ENCODE results near the gene BMAL1.

BMAL1 gene

GRCh38 chr11:13260963-13261588 lies 16.5 kb upstream of the BMAL1 start:
- FAIRE-seq (no peak), DNase-seq (ENCODE audit: extremely low spot score, insufficient read length, low read depth) (no peak)

GRCh38 chr11:13261591-13262061 lies 16.0 kb upstream of the BMAL1 start:
- DNase-seq (ENCODE audit: extremely low spot score, insufficient read length, low read depth) = no peak
- no peak for FAIRE-seq

- DNase-seq (ENCODE audit: extremely low spot score, insufficient read length, low read depth) (no peak), FAIRE-seq (no peak)
Measured at GRCh38 chr11:13262096-13262495, 15.5 kb upstream of the BMAL1 start.

GRCh38 chr11:13268791-13269190 lies 8.8 kb upstream of the BMAL1 start:
- no peak for FAIRE-seq
- DNase-seq (ENCODE audit: extremely low spot score, insufficient read length, low read depth) = no peak

GRCh38 chr11:13269775-13270174 lies 7.8 kb upstream of the BMAL1 start:
- FAIRE-seq (no peak), DNase-seq (ENCODE audit: extremely low spot score, insufficient read length, low read depth) (no peak)

GRCh38 chr11:13271060-13271693 lies 6.4 kb upstream of the BMAL1 start:
- FAIRE-seq (no peak), DNase-seq (ENCODE audit: extremely low spot score, insufficient read length, low read depth) (no peak)

GRCh38 chr11:13276454-13276831 lies 1.1 kb upstream of the BMAL1 start:
- FAIRE-seq (no peak), DNase-seq (ENCODE audit: extremely low spot score, insufficient read length, low read depth) (no peak)

GRCh38 chr11:13276832-13277767 lies 490 bp upstream of the BMAL1 start:
- DNase-seq (ENCODE audit: extremely low spot score, insufficient read length, low read depth) (peak; percentile 97), FAIRE-seq (peak; percentile 76)

GRCh38 chr11:13278609-13279486 lies 1.3 kb downstream of the BMAL1 start:
- no peak for FAIRE-seq
- peak; percentile 4 for DNase-seq (ENCODE audit: extremely low spot score, insufficient read length, low read depth)

- DNase-seq (ENCODE audit: extremely low spot score, insufficient read length, low read depth) = no peak
- FAIRE-seq = no peak
Measured at GRCh38 chr11:13279487-13279834, 1.9 kb downstream of the BMAL1 start.

GRCh38 chr11:13280092-13280722 lies 2.6 kb downstream of the BMAL1 start:
- no peak for FAIRE-seq
- DNase-seq (ENCODE audit: extremely low spot score, insufficient read length, low read depth) = no peak

- FAIRE-seq = no peak
- DNase-seq (ENCODE audit: extremely low spot score, insufficient read length, low read depth) = no peak
Measured at GRCh38 chr11:13280777-13281176, 3.2 kb downstream of the BMAL1 start.

GRCh38 chr11:13283636-13284035 lies 6.0 kb downstream of the BMAL1 start:
- no peak for DNase-seq (ENCODE audit: extremely low spot score, insufficient read length, low read depth)
- FAIRE-seq = no peak

GRCh38 chr11:13284776-13285588 lies 7.4 kb downstream of the BMAL1 start:
- DNase-seq (ENCODE audit: extremely low spot score, insufficient read length, low read depth) = no peak
- no peak for FAIRE-seq

GRCh38 chr11:13286279-13286821 lies 8.8 kb downstream of the BMAL1 start:
- DNase-seq (ENCODE audit: extremely low spot score, insufficient read length, low read depth) = no peak
- no peak for FAIRE-seq

- no peak for DNase-seq (ENCODE audit: extremely low spot score, insufficient read length, low read depth)
- no peak for FAIRE-seq
Measured at GRCh38 chr11:13287036-13287435, 9.4 kb downstream of the BMAL1 start.

GRCh38 chr11:13287681-13288080 lies 10.1 kb downstream of the BMAL1 start:
- no peak for FAIRE-seq

GRCh38 chr11:13288375-13289029 lies 10.9 kb downstream of the BMAL1 start:
- no peak for FAIRE-seq
- no peak for DNase-seq (ENCODE audit: extremely low spot score, insufficient read length, low read depth)

More at GRCh38 chr11:13287681-13288080, 10.1 kb downstream of the BMAL1 start:
- no peak for DNase-seq (ENCODE audit: extremely low spot score, insufficient read length, low read depth)

Measured in GM18507 (cell line).